HG03521 (cell line): ENCODE measurements around the gene ZNF548.
"Not testable (repeated sequence)": the region's sequence is repeated elsewhere in the genome, so short reads cannot be mapped to it uniquely, and the experiment has no call there.

Experiments
- ATAC-seq: cut with Tn5 transposase; IDR thresholded peaks from one replicate; pipeline ENCODE4 v1.9.1; 2021; ENCODE audit warnings: mild to moderate bottlenecking, moderate library complexity; ENCODE audit not compliant: unreplicated experiment

ZNF548 gene

GRCh38 chr19:57389730-57390598 is at the start of gene ZNF548:
TSS of gene ZNF548 (plus strand) at chr19:57389854. CDS start at chr19:57390100, 246 bp downstream.
- ATAC-seq: peak; percentile 96

- no peak for ATAC-seq
Observed at GRCh38 chr19:57342582-57342981, 47.1 kb upstream of the ZNF548 start.

GRCh38 chr19:57348136-57348535 is 41.5 kb upstream of the ZNF548 start:
- ATAC-seq: no peak

- peak; percentile 94 for ATAC-seq
Observed at GRCh38 chr19:57350877-57351805, 38.5 kb upstream of the ZNF548 start, which contains the start of gene ZNF304. TSS of gene ZNF304 (plus strand) at chr19:57351271. CDS start at chr19:57351665, 394 bp downstream.

GRCh38 chr19:57351867-57352266 is 37.8 kb upstream of the ZNF548 start:
- no peak for ATAC-seq

GRCh38 chr19:57355916-57356315 is 33.7 kb upstream of the ZNF548 start:
- ATAC-seq: no peak

- no peak for ATAC-seq
Observed at GRCh38 chr19:57357406-57357805, 32.2 kb upstream of the ZNF548 start.

GRCh38 chr19:57359300-57359699 is 30.4 kb upstream of the ZNF548 start:
- ATAC-seq: no peak

- no peak for ATAC-seq
Observed at GRCh38 chr19:57362419-57362818, 27.2 kb upstream of the ZNF548 start.

- peak; percentile 89 for ATAC-seq
Observed at GRCh38 chr19:57362997-57363687, 26.5 kb upstream of the ZNF548 start, which contains the start of the genes TRAPPC2B and ZNF547. TSS of gene TRAPPC2B (plus strand) at chr19:57363551. CDS start at chr19:57364834, 1,283 bp downstream. TSS of gene ZNF547 (plus strand) at chr19:57363551. CDS start at chr19:57368556, 5,005 bp downstream.

GRCh38 chr19:57363688-57364181 is 25.9 kb upstream of the ZNF548 start:
- peak; percentile 1 for ATAC-seq

- no peak for ATAC-seq
Observed at GRCh38 chr19:57366776-57367175, 22.9 kb upstream of the ZNF548 start.

GRCh38 chr19:57374179-57374578 is 15.5 kb upstream of the ZNF548 start:
- no peak for ATAC-seq

- not testable (repeated sequence) for ATAC-seq
Observed at GRCh38 chr19:57374647-57375046, 15.0 kb upstream of the ZNF548 start.

- no peak for ATAC-seq
Observed at GRCh38 chr19:57376151-57376550, 13.5 kb upstream of the ZNF548 start.

- no peak for ATAC-seq
Observed at GRCh38 chr19:57377498-57378146, 12.0 kb upstream of the ZNF548 start.

GRCh38 chr19:57380923-57381322 is 8.7 kb upstream of the ZNF548 start:
- no peak for ATAC-seq

- no peak for ATAC-seq
Observed at GRCh38 chr19:57382806-57383488, 6.7 kb upstream of the ZNF548 start.

GRCh38 chr19:57389194-57389729 is 392 bp upstream of the ZNF548 start:
- no peak for ATAC-seq
